SIG-M5 treated with dmso at 0.1 percent for 504 hours (cell line): ENCODE results near the gene FGD1.
"Not testable (repeated sequence)": the region's sequence is repeated elsewhere in the genome, so short reads cannot be mapped to it uniquely, and the experiment has no call there.

Experiments
- DNase-seq: peaks from one replicate; lab custom pipeline; 2025; ENCODE audit not compliant: unreplicated experiment; lab: John Stamatoyannopoulos, UW

FGD1 gene

DNA sequence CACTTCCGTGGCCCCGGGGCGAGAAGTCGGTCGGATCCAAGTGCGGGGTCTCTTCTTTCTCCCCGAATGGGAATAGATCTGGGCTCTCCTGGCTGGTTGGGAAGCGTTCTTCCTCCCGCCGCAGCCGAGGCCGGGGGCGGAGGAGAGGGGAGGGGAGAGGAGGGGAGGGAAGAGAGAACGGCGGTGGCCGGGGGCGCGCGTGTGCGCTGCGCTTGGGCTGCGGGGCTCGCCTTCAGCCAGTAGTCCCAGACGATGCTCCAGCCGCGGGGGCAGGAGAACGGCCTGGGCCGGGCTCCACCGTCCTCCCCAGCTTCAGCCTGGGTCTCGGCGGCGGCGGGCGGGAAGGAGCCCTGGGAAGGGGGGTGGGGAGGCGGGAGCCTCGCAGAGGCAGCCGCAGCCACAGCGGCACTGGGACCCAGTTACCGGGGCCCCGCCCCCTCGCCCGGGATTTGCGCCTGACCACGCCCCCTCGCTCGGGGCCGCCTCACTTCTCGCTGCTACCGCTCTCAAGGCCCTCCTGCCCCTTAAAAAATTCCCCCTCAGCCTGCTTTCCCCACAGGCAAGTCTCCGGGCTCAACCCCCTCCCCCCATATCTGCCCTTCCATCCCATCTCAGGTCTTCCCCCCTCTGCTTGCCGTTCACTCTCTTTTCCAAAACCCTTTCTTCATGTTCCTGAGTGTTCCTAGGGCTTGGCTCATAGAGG lies at the start of gene FGD1:
FGD1 (minus strand) TSS at position 421 of the 703 bp plus-strand sequence. CDS start 802 bp downstream, outside the sequence.
- no peak for DNase-seq

DNA sequence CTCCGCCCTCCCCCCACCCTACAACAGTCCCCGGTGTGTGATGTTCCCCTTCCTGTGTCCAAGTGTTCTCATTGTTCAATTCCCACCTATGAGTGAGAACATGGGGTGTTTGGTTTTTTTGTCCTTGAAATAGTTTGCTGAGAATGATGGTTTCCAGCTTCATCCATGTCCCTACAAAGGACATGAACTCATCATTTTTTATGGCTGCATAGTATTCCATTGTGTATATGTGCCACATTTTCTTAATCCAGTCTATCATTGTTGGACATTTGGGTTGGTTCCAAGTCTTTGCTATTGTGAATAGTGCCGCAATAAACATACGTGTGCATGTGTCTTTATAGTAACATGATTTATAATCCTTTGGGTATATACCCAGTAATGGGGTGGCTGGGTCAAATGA lies 46.2 kb upstream of the FGD1 start:
- DNase-seq, result not testable (repeated sequence)

GRCh38 chrX:54540289-54540688 lies 44.3 kb upstream of the FGD1 start:
- DNase-seq, result no peak

- no peak for DNase-seq
These were observed 38.2 kb upstream of the FGD1 start for GRCh38 chrX:54534271-54534670.

- no peak for DNase-seq
These were observed 34.4 kb upstream of the FGD1 start for GRCh38 chrX:54530357-54530900.

DNA sequence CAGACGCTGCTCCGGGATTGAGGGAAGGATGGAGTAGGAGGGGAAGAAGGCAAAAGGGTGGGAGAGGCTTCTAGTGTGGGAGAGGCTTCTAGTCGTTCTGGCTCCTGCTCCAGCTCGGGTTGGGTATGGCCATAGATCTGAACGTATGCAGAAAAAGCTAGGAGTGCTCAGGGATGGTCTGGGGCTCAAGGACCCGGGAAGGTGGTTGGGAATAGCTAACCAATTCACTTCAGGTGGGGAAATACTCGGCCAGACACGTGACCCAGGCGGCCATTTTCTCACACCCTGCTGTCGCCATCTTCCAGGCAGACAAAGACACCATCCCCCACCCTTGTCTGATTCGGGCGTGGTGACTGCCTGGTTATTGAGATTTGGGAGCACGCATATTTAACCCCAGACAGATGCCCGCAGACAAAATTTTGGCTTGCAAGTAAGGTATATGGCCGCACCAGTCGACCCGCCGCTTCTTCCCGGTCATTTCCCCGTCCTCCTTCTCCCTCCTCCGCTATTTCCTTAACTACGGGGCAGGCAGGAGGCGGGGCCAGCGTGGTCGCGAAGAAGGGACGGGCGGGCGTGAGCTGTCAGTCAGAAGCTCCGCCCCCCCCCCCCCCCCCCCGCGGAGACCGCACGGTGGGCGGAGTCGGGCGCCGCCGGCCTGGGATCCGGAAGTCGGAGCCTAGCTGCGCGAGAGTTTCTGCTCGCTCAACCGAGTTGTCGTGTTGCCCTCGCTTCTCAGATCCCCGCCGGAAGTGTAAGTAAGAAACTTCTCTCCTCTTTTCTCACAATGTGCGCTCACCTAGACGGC lies 33.7 kb upstream of the FGD1 start, which contains the start of gene GNL3L:
GNL3L (plus strand) TSS at position 668 of the 805 bp plus-strand sequence. CDS start 2,348 bp downstream, outside the sequence.
- peak; percentile 81 for DNase-seq

- no peak for DNase-seq
These were observed 33.1 kb upstream of the FGD1 start for GRCh38 chrX:54529151-54529550.

GRCh38 chrX:54509400-54509799 lies 13.4 kb upstream of the FGD1 start:
- no peak for DNase-seq

DNA sequence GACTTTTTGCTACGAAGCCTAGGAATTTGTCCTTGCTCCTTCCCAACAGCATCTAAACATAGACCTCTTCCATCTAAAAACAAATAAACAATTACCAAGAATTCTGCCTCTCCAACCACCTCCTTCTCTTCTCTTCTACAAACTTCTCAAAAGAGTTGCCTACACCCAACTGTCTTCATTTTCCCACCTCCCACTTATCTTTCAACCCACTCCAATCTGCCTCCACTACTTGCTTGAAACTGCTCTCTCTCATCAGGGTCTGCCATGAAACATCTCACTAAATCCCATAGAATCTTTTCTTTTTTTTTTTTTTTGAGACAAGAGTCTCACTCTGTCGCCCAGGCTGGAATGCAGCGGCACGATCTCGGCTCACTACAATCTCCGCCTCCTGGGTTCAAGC lies 902 bp upstream of the FGD1 start:
- no peak for DNase-seq

DNA sequence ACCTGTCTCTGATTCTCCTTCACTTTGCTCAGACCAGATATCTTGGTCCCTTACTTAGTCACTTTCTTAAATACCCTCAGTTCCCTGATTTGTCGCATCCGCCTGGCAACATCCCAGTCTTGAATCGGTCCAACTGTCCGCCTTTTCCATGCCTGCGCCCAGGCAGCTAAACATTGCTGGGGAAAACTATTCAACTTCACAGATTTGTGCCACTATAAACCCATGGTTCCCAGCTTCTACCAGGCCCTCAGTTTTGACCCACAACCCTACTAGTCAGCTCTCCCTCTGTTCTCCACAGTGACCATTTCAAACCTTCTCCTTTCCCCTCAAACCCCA lies 451 bp upstream of the FGD1 start:
- no peak for DNase-seq

- DNase-seq, result no peak
These were observed 833 bp downstream of the FGD1 start for GRCh38 chrX:54494989-54495813.

DNA sequence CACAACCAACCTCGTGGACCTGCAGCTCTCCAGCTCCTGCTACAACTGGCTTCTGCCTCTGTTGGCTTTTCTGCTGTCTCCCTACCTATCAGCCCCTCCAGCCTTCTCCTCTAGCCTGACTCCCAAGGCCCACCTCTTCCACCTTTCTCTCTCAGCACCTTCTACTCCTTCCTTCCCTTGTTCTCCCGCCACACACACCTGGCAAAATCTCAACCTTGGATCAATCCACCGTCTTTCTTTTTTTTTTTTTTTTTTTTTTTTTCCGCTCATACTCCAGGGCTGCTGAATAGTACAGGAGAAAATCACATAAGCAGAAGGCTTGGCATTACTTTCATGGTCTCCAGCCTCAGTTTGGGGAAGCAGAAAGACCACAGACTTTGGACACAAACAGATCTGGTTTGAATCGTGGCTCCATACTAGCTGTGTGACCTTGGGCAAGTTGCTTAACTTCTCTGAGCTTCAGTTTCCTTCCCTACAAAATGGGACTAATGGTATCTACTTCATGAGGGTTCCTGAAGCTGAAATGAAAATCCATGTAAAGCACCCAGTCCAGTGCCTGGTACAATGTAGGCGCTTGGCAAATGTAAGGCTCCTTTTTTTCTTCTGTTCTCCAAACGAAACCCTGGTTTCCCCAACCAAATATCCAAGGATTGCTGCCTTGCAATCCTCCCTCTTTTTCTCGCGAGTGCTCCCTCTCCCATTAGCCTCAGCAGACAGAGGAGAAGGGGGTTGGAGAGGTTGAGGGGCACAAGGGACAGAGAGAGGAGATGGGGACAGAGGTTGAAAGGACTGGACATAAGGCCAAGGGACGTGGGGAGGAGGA lies 1.7 kb downstream of the FGD1 start:
- no peak for DNase-seq

- DNase-seq, result no peak
These were observed 3.7 kb downstream of the FGD1 start for GRCh38 chrX:54492340-54492739.

- not testable (repeated sequence) for DNase-seq
These were observed 6.2 kb downstream of the FGD1 start for GRCh38 chrX:54489819-54490218.

- no peak for DNase-seq
These were observed 11.4 kb downstream of the FGD1 start for GRCh38 chrX:54484666-54485065.

DNA sequence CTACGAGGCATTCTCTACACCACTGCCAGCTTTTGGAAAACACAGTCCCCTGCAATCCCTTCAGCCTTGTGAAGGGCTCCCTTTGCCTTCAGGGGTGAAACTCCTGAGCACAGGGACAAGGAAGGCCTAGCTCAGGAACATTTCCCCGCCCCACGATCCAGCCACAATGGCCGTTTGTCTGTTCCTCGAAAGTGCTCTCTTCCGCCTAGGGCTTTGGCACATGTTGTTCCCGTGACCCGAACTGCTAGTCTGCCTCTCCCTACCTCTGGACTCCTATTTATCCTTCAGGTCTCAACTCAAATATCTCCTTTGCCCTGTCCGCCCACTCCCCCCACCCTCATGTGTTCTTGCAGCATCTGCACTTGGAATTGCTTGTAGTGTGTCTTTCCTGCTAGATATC lies 12.1 kb downstream of the FGD1 start:
- DNase-seq, result no peak

DNA sequence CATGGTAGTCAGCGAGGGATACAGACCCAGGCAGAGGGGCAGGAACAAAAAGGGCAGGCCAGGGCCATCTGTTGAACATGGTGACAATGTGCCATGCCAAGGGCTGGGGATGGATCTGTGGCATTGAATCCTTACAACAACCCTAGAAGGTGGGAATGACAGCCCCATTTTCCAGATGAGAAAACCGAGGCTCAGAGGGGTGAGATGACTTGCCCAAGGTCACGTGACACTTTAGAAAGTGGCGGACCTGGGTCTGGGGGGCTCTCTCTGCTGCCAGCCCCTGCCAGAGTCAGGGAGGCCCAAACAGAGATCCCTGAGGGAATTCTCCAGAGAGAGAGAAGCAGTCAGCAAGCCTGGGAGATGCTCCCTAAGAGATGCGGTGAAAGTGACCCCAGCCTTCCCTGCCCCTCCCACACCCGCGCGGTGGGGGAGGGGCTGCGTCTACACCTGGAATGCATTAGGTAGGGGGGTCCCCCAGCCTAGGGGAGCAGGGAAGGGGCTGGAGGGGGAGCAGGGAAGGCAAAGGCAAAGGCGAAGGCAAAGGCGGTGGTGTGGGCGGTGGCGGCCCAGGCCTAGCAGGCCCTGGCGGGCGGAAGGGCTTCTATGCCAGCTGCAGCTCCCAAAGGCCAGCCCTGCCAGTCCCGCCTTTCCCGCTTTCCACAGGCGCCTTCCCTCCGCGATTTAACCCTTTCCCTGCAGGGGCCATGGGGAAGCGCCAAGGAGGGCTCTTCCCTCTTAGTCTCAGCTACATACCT lies 13.0 kb downstream of the FGD1 start:
- DNase-seq, result no peak

DNA sequence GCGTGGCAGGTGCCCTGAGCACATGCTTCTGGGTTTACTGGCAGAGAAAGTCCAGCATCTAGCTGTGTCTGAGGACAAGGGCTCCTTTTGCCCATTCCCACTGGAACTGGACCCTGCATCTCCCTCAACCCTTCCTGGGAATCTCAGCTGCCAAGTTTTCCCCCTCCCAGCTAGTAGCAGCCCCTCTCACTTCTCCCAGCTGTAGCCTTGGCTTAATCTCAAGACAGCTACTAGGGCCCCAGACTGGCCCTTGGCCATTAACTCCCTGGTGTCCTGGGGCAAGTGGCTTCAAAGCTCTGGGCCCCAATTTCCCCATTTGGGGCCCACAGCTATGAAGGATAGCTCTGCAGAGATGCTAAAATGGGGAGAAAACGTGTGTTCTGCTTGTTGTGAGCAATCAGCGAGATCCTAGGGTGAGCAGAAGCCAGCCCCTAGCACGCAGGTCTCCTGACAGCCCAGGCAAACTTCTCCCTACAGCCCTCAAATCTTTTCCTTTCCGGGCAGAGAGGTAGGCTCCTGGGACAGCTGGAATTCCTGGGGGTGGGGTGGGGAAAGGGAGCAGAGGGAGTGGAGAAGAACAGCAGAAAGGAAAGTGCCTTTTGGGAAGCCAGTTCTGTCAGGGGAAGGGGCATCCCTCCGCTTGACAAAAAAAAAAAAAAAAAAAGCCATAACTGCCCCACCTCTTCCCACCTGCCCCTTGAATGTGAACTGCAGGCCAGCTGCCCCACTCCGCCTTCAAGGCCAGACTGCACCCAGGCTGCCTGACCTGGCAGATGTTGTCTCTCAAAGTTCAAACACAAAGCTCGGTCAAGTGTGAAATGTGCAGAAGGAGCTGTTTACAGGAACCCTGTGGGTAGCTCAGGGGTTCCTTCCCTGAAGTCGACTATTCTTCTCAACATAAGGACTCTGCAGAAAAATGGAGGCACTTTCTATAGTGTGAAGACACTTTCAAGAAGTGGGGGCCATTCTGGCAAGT lies 16.6 kb downstream of the FGD1 start:
- no peak for DNase-seq
